ENCODE measurements around the gene ARHGAP24. TPM values are rescaled to one million over a fixed set of nuclear protein-coding genes. Genes with fewer than 3 reads are reported as not detected.
"Not testable (repeated sequence)": the region's sequence is repeated elsewhere in the genome, so short reads cannot be mapped to it uniquely, and the experiment has no call there.

ARHGAP24 gene
- total and polyA plus RNA-seq, 7 donors = 0.46 to 40.4 (median 23.1) TPM

DNA sequence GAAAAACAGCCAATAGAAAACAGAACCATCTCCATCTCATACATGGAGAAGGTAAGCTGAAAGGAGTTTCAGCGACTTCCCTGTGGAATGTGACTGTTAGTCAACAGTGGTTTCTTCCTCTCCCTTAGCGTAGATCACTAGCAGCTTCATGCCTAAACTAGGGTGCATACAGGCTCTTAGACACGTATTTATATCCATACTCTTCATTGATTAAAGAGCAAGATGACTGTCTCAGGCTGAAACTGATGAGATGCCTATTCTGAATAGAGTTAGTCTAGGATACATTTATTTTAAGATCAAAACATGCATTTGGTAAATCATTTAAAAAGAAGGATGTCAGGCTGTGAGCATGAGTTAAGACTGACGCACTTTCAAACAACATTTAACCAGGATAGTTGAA is 423.3 kb downstream of the ARHGAP24 start:
- no peak for DNase-seq

DNA sequence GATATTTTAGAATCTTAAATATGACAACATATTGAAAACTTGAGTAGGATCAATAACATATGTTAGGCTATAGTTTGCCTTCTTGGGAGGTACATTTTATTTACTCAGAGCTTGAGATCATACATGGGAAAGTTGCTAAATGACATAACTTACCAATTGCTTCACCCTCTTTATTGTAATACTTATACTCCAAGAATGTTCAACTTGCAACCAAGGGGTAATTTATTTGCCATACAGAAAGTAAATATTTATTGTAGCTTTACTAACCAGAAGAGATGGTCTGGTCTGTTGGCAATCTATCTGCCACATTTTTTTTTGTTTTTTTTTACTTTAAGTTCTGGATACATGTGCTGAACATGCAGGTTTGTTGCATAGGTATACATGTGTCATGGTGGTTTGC is 426.6 kb downstream of the ARHGAP24 start:
- H3K4me3 ChIP-seq = no peak overlapping the region
- no peaks in the 10 kb centered on the region for H3K36me3 ChIP-seq
- H3K27me3 ChIP-seq = no peaks in the 10 kb centered on the region
- H3K27ac ChIP-seq = no peak overlapping the region
- no peak for DNase-seq
- peaks cover 0 to 14% (median 2%) of the 10 kb centered on the region in 4 donors for H3K4me1 ChIP-seq
- intact Hi-C loops (cut with DNase I) = no loop called here
- H3K9me3 ChIP-seq = no peaks in the 10 kb centered on the region
- TF ChIP-seq, protein P1, sequence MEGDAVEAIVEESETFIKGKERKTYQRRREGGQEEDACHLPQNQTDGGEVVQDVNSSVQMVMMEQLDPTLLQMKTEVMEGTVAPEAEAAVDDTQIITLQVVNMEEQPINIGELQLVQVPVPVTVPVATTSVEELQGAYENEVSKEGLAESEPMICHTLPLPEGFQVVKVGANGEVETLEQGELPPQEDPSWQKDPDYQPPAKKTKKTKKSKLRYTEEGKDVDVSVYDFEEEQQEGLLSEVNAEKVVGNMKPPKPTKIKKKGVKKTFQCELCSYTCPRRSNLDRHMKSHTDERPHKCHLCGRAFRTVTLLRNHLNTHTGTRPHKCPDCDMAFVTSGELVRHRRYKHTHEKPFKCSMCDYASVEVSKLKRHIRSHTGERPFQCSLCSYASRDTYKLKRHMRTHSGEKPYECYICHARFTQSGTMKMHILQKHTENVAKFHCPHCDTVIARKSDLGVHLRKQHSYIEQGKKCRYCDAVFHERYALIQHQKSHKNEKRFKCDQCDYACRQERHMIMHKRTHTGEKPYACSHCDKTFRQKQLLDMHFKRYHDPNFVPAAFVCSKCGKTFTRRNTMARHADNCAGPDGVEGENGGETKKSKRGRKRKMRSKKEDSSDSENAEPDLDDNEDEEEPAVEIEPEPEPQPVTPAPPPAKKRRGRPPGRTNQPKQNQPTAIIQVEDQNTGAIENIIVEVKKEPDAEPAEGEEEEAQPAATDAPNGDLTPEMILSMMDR (IDR thresholded peaks at IDR 0.05) = no peak
- TF ChIP-seq EP300 (IDR thresholded peaks at IDR 0.05) (no peak), POLR2A (IDR thresholded peaks at IDR 0.05) (no peak), POLR2AphosphoS5 (IDR thresholded peaks at IDR 0.05) (no peak)

More for the DNA sequence above, 423.3 kb downstream of the ARHGAP24 start:
- Histone ChIP-seq H3K27me3 (no peaks in the 10 kb centered on the region), H3K36me3 (no peaks in the 10 kb centered on the region), H3K27ac (no peak overlapping the region), H3K4me1 (peaks cover 0 to 4% (median 0%) of the 10 kb centered on the region in 4 donors), H3K4me3 (no peak overlapping the region), H3K9me3 (no peaks in the 10 kb centered on the region)
- intact Hi-C loops (cut with DNase I) = no loop called here
- 89 to 92% methylated on average over 4 of the region's 4 CpGs for WGBS, 2 donors
- TF ChIP-seq POLR2AphosphoS5 (IDR thresholded peaks at IDR 0.05) = no peak
- TF ChIP-seq POLR2A (IDR thresholded peaks at IDR 0.05) = no peak
- TF ChIP-seq, protein P1 (IDR thresholded peaks at IDR 0.05) = no peak
- TF ChIP-seq EP300 (IDR thresholded peaks at IDR 0.05) = no peak

DNA sequence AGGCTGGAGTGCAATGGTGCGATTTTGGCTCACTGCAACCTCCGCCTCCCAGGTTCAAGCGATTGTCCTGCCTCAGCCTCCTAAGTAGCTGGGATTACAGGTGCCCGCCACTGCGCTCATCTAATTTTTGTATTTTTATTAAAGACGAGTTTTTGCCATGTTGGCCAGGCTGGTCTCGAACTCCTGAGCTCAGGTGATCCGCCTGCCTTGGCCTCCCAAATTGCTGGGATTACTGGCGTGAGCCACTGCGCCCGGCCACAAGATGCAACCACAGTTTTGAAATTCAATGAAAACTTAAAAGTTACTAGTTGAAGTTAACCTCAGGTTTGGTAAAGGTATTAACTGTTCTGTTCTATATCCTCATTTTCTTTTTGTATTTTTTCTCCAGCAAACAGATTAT is 427.7 kb downstream of the ARHGAP24 start:
- not testable (repeated sequence) for DNase-seq
- 95 to 98% methylated on average over 11 of the region's 11 CpGs for WGBS, 2 donors
- peaks cover 0 to 14% (median 2%) of the 10 kb centered on the region in 4 donors for H3K4me1 ChIP-seq

DNA sequence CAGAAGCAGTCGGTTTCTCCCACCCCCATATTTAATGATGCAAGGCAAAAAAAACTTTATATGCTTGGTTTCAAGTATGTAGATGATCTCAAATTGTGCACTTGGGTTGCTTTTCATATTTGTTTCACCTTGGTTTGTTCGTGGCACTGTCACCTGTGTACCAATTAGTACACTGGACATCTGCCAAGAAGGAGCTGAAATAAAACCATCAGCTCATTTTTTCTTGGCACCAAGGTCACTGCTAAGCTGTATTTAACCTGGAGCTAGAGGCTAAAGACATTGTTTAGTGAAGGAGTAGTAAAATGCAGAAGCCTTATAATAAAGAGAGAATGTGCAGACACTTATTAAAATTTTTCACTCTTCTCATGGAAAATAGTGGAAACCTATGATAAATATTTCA is 430.8 kb downstream of the ARHGAP24 start:
- Histone ChIP-seq H3K36me3 (no peaks in the 10 kb centered on the region), H3K27me3 (no peaks in the 10 kb centered on the region), H3K9me3 (no peaks in the 10 kb centered on the region), H3K27ac (no peak overlapping the region), H3K4me3 (no peak overlapping the region), H3K4me1 (peaks cover 0 to 14% (median 4%) of the 10 kb centered on the region in 4 donors)
- intact Hi-C loops (cut with DNase I) = no loop called here
- no peak for TF ChIP-seq POLR2A (IDR thresholded peaks at IDR 0.05)
- TF ChIP-seq, protein P1 (IDR thresholded peaks at IDR 0.05) = no peak
- WGBS, 2 donors = 19 to 69% methylated on average over 2 of the region's 2 CpGs
- DNase-seq = no peak

More for the DNA sequence above, 427.7 kb downstream of the ARHGAP24 start:
- H3K9me3 ChIP-seq; intact Hi-C loops (cut with DNase I); H3K36me3 ChIP-seq; H3K4me3 ChIP-seq; H3K27me3 ChIP-seq; H3K27ac ChIP-seq: not testable (repeated sequence)

DNA sequence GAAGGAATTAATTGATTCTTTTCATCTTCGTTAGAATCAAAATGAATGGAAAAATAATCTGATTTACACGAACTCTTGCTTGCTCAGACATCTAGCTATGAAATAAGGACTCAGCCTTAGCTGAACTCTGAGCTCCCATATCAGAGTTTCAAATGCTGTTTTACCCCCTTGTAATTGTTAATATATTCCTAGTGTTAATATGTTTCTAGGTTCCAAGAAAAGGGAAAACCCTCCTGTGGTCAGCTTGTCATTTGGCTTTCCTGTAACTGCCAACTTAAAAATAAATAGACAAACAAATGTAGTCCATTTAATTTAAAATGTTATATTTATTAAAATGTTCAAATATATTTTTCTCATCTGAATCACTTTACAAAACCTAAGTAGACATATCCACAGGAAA is 432.1 kb downstream of the ARHGAP24 start:
- Histone ChIP-seq H3K27me3 (no peaks in the 10 kb centered on the region), H3K4me1 (peaks cover 0 to 14% (median 2%) of the 10 kb centered on the region in 4 donors), H3K4me3 (no peak overlapping the region), H3K9me3 (no peaks in the 10 kb centered on the region), H3K36me3 (no peaks in the 10 kb centered on the region), H3K27ac (no peak overlapping the region)
- intact Hi-C loops (cut with DNase I) = no loop called here
- DNase-seq = no peak
- WGBS, 2 donors = 96 to 97% methylated on average over 2 of the region's 2 CpGs
- no peak for TF ChIP-seq EP300 (IDR thresholded peaks at IDR 0.05)
- no peak for TF ChIP-seq POLR2A (IDR thresholded peaks at IDR 0.05)
- TF ChIP-seq, protein P1 (IDR thresholded peaks at IDR 0.05) = no peak
- TF ChIP-seq POLR2AphosphoS5 (IDR thresholded peaks at IDR 0.05) = no peak
